Stimulated activated CD8-positive, alpha-beta memory T cell treated with anti-CD3 and anti-CD28 coated beads, Interleukin-7, amount 100 ng/mL, for 4 hours (primary cell): ENCODE measurements around the gene SAPCD1.

ENCODE experiments used
- DNase-seq, 2 donors: peaks; one replicate each; pipeline ENCODE4 v3.0.0-alpha.2; 2020; ENCODE audit warnings: low read depth in 2 of 2

Gene SAPCD1

DNA sequence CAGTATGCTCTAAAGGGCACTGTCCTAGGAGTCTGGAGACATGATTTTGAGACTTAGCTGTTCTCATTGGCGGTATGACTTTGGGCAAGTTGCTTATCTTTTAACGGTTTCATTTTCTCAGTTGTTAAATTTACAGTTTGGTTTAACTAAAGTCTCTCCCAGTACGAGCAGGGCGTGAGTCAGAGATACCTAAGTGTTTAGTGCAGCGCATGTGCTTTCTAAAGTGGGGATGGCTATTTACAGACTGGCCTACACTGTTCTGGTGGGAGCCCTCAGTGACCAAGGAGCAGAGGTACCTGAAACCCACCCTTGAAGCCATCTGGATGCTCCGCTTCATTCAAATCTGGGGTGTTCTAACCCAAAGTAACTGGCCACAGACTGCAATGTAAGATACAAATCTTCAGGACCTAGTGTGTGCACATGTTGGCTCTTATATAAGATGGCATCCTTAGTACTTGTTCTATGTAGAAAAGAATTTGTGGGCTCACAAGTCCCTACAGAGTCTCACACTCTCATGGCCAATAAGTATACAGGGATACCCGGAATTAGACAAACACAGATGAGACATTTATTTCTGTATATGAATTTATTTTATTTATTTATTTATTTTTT, 11.9 kb upstream of the SAPCD1 start:
- DNase-seq: no peak

GRCh38 chr6:31752739-31753319, 9.6 kb upstream of the SAPCD1 start:
- no peak for DNase-seq

DNA sequence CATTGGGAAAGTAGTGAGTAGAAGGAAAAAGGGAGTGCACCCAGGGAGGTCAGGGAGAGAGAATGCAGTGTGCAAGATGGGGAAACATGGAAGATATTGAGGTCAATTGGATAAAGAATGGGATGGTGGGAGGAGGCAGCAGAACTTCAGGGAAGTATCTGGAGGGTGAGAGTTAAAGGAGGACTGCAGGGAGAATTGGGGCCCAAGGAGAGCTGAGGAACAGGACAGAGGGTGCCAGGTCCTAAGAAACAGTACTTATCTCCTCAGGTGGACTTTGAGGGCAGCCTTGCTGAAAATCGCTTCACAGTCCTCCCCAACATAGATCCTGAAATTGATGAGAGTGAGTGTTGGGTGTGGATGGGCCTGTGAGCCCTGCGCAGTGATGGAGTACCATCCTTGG, 4.2 kb upstream of the SAPCD1 start:
- no peak for DNase-seq

DNA sequence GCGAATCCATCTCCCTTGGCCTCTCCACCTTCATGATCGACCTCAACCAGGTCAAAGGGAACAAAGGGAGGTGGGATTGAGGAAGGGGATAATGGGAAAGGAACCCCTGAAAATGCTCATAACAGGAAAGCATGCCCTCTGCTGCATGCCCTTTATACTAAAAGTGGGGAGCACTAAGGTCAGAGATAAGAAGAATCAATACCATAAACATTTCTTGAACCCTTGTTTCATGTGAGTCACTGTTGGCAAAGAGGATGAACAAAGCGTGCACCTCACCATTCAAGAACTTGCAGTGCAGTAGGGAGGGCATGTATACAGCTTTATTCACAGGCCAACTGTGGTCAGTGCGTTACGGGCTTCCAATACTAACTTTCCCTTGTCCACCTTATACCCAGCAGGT, 1.7 kb upstream of the SAPCD1 start:
- DNase-seq: no peak

DNA sequence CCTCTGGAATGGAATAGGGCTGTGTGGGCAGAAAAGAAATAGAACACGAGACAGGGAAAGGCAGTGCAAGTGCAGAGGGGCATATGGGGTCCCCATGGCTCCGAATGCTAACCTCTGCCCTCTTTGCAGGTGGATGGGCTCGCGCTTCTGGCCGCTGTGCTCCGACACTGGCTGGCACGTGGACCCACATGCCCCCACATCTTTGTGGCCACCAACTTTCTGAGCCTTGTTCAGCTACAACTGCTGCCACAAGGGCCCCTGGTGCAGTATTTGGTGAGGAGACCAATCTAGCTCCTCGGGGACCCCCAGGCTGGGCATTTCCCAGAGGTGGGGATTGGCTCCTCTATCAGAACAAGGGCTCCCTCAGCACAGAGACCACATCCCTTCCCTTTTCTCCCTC, 1.1 kb upstream of the SAPCD1 start:
- DNase-seq: no peak

DNA sequence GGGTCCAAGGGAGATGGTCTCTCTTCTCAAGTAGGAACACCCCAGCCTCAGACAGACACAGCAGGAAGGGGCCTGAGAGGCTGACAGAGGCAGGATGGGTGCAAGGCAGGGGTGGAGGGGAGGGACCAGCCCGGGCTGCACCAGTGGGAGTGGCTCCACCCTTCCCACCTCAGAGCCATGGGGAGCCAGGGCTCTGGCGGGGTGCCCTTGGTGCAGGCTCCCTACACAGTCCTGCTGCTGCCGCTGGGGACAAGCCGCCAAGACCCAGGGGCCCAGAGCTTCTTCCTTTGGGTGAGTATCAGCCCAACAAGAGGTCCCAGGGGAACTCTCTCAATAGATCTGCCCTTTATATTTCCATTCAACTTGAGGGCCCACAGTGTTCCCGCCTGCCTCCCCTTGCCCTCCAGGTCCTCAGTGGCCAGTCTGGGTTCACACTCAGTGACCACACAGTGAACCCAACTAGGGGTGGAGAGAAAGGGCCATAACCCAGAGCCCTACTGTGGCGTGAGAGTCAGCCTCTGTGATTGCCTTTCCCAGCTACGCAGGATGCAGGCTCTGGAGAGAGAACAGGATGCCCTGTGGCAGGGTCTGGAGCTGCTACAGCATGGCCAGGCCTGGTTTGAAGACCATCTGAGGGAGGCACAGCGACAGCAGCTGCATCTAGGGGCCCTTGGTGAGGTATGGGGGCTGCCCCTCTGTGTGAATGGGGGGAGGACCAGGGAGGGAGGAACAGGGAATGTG, 592 bp downstream of the SAPCD1 start:
- DNase-seq: no peak

DNA sequence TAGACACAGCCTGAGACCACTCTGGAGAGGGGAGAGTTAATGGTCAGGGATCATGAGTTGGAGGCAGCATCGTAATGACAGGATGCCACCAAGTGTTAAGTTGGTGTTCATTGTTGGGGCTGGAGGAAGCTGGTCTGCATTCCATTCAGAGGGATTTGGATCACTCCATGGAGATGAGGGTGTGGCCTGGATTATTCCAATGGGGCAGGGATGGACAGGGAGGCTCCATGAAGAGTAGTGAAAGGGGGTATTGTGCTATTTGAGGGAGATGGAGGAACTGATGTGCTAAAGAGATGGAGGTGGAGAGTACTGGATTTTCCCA, 1.1 kb downstream of the SAPCD1 start:
- DNase-seq: no peak

- DNase-seq: no peak
These were observed 1.7 kb downstream of the SAPCD1 start for GRCh38 chr6:31764198-31764597.

DNA sequence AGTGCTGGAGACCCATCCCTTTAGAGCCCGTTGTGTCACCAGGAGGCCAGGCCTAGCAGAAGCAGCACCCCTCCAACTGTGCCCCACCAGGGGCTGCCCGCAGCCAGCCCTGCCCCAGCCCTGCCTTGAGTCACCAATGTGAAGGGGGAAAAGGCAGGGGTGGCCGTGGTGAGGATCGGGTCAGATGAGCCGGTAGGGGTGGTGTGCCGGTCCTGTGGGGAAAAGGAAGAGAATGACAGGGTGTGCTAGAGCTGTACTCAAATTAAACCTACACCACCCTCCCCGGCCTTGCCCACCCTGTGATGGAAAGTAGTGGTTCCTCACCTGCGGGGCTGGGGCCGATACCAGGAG, 3.1 kb downstream of the SAPCD1 start:
- no peak for DNase-seq

DNA sequence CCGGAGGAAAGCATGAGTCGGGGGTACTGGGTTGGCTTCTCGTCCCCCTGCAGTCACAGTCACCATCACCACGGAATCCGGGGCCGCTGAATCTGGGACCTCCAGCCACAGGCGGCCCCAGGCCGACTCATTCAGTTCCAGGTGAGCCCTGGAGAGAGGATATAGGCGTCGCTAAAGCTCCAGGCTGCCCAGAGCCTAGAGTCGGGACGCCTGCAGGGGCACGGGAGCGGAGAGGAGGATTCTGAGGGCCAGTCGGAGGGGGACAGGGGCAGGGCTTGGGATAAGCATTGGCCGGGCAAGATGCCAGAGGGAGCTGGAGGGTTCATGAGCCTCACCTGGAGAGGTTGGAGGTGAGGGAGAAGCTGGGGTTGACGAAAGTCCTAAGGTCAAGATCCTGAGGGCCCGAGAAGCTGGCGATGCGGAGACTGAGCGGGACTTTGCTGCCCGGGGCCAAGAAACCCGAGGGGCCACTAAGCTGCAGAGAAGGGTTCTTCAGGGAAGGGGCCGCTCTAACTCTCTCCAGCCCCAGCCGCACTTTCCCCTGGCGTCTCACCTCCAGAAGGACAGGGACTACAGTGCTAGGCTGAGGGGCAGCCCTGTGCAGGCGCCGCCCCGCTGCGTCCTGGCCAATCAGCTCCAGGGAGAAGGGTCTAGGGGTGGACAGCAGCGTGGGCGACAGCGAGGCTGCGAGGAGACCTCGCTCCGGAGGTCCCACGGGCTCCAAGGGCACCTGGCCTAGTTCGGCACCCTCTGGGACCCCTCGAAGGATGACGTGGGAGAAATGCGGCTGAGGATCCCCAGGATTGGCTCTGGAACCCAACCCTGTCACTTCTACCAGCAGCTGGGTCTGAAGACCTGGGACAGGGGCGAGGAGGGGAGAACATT, 3.7 kb downstream of the SAPCD1 start:
- no peak for DNase-seq

GRCh38 chr6:31767096-31767645, 4.7 kb downstream of the SAPCD1 start:
- DNase-seq: no peak

DNA sequence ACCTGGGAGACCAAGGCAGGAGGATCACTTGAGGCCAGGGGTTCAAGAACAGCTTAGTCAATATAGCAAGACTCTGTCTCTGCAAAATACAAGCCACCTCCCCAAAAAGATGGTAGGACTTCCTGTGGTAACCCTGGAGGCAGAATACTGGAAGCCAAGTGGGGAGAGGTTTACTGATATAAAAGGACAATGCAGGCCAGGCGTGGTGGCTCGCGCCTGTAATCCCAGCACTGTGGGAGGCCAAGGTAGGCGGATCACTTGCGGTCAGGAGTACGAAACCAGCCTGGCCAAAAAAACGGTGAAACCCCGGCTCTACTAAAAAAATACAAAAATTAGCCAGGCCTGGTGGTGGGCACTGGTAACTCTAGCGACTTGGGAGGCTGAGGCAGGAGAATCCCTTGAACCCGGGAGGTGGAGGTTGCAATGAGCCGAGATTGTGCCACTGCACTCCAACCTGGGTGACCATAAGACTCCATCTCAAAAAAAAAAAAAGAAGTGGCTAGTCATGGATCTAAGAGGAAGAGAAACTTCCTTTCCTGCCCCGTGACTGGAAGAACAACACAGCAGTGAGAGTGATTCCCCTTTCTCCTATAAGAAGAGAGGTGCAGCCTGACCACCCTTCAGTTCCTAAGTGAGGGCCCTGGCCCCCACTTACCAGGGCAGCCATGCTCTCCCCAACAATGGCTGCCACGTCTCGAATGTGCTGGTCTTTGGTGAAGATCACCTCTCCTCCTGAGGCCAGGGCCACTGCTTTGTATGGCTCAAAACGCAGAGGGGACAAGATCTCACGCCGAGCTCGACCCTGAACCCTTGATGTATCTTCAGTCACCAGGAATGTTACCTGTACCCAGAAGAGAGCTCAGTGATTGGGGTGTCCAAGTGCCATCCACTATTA, 6.2 kb downstream of the SAPCD1 start:
- DNase-seq: no peak

DNA sequence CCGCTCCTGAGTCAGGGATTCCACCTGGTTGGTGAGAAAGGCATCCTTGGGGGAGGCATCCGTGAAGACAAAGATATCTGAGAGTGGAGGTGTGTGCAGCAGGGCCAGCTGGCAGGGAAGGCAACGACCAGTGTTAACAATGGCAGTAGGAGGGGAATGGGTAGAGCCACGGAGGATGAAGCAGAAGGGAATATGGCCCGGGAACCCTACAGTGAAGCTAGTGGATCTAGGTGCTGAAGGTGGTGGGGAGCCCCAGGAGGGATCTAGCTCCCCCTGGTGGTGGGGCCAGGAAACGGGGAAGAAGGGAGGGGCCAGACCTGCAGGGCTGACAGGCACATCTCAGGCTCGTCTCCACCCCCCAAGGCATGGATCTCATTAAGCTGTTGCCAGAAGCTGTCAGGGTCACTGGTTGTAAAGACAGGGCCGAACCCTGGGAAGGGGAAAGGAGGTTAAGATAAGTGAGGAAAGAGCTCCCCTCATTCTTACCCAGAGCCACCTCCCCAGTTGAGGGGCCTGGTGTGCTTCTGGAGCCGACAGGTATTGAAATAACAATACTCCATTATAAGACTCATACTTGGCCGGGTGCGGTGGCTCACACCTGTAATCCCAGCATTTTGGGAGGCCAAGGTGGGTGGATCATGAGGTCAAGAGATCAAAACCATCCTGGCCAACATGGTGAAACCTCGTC, 7.4 kb downstream of the SAPCD1 start:
- peak; percentile 60 to 64 for DNase-seq

- no peak for DNase-seq
These were observed 8.4 kb downstream of the SAPCD1 start for GRCh38 chr6:31770860-31771259.

GRCh38 chr6:31771992-31772358, 9.5 kb downstream of the SAPCD1 start:
- DNase-seq: peak; percentile 28 to 35

GRCh38 chr6:31775184-31775583, 12.7 kb downstream of the SAPCD1 start:
- no peak for DNase-seq

GRCh38 chr6:31775633-31776484, 13.4 kb downstream of the SAPCD1 start:
- DNase-seq: no peak

- no peak for DNase-seq
These were observed 14.1 kb downstream of the SAPCD1 start for GRCh38 chr6:31776485-31776988.

DNA sequence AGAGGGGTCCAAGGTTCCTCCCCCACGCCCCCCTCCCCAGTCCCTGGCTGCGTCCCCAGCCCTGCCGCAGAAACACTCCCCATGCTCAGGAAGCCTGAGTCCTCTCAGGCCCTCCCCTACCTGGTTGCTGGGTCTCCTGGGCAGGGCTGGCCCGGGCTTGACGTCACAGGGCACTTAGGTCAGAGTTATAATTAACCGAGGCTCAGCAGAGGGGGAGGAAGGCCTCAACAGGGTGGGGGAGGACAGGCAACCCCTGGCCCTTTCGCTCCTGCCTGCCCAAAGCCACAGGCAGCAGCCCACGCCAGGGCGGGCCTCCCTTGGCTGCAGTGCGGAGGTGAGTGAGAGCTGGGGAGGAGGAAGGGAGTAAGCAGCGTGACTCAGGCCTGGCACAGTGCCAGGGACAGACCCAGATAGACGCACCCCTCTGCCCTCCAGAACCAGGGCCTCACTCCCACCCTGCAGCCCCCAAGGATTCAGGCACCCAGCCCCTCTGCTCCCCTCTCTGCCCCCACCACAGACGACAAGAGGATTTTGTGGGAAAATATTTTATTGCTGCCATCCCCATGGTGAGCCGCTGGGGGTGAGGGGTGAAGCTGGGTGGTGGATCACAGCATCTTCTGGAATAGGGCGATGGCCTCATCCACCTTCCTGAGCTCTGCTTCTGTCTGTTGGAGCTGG, 14.7 kb downstream of the SAPCD1 start, which contains the start of gene VWA7:
Gene VWA7 (minus strand): TSS at position 340 of the 678 bp plus-strand sequence. CDS start 549 bp downstream, outside the sequence.
- DNase-seq: peak; percentile 67 to 81
